Occipital lobe (tissue), 2 donors: ENCODE measurements around the gene SERINC2. TPM values are rescaled to one million over a fixed set of nuclear protein-coding genes. Genes with fewer than 3 reads are reported as not detected.
"Not testable (repeated sequence)": the region's sequence is repeated elsewhere in the genome, so short reads cannot be mapped to it uniquely, and the experiment has no call there.

ENCODE experiments used
- DNase-seq: peaks from one replicate; lab custom pipeline; 2025; lab: John Stamatoyannopoulos, UW
- total RNA-seq: library from RNA; depleted of rRNA; stranded (reverse); fragments of >200 nt; gene quantifications from one replicate; pipeline ENCODE4 v1.2.3, GENCODE V29; 2014

Gene SERINC2
- total RNA-seq, 1 donor from 2014 or later, result 1.7 TPM

DNA sequence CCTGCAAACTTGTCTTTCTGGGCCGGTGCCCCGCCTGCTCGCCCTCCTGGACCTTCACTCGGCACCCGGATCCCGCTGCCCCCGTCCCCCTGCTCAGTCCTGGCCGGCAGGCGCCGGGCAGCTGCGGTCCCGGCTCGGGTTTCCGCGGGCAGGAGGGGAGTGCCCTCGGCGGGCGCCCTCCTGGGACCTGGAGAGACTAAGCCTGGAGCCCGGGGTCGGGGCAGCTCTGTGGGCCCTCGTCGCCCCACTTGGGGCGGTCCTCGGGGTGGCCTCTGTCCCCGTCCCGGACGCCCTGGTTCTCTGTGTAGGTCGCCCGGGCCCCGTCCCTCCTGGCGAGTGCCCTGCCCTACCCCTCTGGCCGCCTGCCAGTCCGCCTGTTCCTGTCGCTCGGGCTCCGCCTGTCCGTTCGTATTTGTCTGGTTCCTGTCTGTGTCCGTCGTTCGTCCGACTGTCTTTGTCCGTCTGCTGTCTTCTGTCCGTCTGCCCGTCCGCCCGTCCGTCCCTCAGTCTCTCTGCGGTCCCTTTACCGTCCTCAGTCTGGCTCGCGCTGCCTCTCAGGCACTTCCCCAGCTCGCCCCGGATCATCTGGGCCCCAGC is 490 bp downstream of the SERINC2 start:
- no peak for DNase-seq

DNA sequence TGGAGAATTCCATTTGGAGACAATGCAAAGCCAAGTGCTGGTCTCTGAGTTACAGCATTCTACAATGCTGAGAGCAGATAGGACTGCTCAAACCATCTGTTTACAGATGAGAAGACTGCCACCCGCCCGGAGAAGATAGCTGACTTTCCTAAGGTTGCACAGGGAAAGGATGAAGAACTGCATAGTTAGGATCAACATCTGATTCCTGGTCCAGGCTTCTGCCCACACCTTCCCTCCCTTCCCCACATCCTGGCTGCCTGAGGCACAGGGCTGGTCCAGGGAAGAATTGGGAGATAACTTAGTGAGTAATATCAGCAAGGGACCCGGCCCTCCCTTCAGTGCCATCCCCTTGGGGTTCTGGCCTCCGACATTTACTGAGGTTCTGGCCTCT is 2.0 kb downstream of the SERINC2 start:
- DNase-seq, result no peak

DNA sequence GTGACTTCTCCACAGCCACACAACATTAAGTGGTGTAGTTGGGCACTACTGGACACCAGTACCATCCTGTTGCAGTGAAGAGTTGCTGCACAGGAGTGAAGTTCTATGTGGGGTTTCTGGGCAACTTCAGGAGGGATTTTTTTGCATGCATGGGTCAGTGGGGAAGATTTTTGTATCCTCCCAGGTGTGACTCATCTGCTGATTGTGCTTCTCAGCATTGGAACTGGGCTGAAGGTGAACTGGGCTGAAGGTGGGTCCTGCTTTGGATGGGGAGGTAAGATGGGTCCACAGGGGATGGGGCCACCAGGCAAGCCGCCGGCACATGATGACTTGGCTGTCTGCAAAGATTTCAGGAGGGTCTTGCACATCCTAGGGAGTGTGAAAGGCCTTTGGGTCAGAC is 2.6 kb downstream of the SERINC2 start:
- no peak for DNase-seq

DNA sequence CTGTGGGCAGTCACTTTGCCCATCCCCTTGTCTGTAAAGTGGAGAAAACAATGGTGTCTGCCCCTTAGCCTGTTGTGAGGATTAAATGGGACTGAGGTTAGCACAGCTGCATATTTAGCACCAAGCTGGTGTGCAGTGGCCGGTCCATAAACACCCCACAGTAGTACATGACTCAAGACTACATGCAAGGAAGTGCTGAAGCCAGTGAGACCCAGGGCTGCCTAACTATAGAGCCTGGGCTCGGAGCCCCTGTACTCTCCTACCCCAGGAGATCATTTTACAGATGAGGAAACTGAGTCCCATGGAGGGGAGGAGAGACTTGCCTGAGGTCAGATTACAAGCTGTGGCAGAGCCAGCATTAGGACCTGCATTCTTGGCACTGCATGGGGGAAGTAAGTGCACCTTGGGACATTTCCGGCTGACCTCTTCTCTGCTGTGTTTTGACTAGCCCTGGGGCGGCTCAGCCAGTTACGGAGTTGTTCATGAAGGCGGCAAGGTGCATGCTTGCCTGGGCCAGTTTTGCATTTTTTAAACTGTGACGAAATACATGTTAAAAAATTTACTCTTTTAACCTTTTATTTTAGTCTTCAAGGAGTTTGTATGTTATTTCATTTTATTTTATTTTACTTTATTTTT is 3.2 kb downstream of the SERINC2 start:
- no peak for DNase-seq

DNA sequence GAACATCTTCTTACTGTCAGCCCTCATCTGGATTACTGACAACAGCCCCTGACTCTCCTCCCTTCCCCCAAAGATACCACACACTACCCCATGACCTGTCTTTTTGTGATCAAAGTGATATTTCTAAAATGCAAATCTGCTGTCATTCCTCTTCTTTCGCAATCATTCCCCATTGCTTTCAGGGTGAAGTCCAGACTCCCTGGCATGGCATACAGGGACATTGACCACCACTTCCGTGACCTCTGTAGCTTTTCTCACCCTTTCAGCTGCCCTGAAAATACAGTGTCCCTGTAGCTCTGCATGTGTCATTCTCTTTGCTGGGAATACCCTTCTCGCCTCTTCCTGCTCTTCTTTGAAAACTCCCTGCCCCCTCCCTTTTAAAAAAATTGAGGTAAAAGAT is 4.1 kb downstream of the SERINC2 start:
- no peak for DNase-seq

DNA sequence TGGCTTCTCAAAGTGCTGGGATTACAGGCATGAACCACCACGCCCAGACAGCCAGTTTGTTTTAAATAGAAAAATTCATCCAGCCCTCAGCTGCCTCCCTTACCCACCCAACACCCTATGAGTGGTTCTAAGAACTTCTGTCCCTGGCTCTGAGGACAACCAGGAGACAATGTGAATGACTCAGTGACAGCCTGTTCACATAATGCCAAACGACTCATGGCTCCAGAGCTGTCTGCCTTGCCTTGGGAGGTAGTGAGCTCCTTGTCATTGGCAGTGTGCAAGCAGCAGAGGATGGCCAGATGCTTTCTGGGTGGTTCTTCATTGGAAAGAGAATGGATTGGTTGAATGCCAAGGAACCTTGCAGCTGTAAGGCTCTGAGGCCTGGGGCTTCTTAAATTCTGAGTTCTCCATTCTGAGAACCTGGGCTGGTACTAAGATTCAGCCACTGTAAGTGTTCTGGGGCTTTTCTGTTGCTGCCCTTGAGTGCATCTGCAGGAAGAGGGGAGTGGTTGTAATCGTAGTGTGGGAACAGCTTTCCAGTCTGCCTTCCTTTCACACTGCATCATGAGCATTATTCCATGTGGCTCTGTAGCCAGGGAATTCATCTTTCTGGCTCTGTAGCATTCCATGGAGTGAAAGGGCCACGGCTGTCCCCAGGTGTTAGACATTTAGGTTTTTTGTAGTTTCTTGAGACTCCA is 5.8 kb downstream of the SERINC2 start:
- DNase-seq, result no peak

DNA sequence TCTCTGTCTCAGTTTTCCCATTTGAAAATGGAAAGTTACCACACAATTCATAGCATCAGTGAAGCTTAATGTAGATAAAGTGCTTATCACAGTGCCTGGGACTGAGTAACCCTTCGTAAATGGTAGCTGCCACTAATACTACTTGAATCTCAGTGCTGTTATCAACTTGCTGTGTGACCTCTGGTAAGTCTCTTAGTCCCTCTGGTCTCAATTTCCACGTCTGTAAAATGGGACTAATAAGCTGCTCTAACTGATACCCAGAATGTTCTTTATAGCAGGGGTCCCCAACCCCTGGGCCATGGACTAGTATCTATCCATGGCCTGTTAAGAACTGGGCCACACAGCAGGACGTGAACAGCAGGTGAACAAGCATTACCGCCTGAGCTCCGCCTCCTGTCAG is 7.7 kb downstream of the SERINC2 start:
- DNase-seq, result no peak

DNA sequence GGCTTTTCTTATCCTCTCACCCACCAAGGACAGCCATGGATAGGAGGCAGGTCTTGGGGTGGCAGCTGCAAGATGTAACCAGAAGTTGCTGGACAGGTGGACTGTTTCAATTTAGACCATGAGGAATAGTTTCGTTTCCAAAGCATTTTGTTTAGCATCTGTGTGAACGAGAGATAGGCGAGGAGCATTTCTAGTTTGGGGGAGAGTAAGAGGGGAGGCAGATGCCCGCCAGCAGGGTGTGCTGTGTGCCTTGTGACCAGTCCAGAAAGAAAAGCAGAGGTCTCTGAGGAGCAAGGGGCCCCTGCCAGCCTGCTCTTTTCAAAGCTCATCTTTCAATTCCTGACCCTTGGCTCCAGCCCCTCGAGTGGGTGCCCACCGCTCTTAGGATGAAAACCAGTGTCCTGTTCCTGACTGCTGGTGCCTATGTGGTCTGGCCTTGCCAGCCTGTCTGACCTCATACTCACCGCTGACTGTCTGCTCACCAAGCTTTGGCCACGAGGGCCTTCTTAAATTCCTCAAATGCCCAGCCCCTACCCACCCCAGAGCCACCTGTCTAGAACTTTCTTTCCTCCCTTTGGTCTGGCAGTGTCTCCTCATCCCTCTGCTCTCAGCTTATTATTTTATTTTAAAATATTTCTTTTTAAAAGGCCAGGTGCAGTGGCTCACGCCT is 8.5 kb downstream of the SERINC2 start:
- DNase-seq, result no peak

DNA sequence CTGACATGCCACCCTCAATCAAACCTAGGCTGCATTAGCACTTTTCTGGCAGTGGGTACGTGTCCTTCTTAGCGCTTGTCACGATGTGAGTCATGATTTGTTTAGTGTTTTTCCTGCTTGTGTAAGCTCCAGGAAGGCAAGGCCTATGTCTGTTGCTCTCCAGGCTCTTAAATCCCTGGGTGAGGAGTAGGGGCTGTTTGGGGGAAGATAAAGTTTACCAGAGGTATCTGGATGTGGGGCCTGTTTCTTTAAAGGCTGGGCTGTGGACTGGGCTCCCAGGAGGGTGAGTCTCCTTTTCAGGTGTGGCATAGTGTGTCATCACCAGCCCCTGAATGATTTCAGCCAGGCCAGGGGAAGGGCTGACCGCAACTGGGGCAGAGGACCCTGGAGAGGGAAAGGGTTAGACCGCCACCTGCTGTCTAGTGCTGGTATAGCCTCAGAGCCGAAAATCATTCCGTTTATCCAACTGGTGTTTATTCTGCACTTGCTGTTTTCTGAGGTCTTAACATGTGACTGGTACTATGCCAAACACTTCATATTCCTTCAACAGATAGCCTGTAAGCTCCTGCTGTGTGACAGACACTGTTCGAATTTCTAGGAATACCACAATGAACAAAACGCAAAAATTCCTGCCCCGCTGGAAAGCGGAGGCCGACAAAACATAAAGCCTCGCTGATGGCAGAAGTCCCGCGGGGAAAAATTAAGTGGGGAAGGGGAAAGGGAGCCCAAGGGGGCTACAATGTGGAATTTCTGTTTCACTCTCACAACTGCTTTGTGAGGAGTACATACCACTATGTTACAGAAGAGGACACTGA is 9.7 kb downstream of the SERINC2 start:
- no peak for DNase-seq

DNA sequence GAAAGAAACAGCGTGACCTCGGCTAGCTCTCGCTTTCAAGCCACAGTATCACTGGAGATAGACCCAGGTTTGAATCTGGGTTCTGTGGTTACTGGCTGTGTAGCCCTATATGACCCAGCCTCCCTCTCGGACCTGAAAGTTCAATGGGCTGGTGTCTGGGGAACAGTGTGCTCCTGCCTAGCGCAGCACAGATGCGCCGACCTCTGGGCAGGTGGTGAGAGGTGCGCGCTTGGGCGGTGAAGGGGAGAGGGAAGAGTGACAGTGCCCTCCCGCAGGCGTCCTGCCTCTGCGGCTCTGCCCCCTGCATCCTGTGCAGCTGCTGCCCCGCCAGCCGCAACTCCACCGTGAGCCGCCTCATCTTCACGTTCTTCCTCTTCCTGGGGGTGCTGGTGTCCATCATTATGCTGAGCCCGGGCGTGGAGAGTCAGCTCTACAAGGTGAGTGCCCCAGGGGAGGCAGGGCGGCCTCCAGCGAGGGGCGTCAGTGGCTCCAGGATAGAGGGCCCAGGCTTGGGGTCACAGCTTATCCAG is 10.5 kb downstream of the SERINC2 start:
- DNase-seq, result no peak

DNA sequence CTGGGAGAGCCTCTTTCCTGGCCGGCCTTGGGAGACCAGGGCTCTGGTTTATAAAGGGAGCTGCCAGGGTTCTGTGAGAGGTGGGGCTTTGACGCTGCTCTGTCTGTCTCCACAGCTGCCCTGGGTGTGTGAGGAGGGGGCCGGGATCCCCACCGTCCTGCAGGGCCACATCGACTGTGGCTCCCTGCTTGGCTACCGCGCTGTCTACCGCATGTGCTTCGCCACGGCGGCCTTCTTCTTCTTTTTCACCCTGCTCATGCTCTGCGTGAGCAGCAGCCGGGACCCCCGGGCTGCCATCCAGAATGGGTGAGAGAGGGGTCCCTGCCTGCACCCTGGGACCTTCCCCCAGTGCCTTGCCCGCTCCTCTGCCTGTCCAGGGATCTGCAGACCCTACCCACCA is 11.6 kb downstream of the SERINC2 start:
- DNase-seq, result no peak

DNA sequence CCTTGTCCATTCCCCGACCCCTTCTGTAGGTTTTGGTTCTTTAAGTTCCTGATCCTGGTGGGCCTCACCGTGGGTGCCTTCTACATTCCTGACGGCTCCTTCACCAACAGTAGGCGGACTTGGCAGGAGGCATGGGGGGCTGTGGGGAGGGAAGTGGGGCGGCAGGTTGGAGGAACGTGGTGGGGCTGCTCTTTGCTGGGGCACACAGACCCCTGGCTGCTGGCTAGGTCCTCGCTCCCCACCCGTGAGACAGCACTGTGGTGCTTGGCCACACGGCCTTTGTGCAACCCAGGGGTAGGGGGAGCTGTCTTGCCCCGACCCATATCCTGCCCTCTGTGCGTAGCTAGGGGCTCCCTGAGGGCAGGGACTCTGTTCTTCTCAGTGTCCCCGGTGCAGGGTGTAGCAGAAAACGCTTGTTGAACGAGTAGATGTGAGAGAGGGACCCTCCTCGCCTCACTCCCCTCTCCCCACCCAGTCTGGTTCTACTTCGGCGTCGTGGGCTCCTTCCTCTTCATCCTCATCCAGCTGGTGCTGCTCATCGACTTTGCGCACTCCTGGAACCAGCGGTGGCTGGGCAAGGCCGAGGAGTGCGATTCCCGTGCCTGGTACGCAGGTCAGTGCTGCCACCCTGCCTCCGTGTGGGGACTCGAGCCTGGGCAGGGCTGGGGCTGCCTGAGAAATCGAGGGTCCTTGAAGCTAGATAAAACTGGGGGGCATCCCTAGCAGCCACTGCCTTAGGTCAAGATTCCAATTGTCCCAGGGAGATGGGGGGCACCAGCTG is 12.5 kb downstream of the SERINC2 start:
- DNase-seq, result no peak

DNA sequence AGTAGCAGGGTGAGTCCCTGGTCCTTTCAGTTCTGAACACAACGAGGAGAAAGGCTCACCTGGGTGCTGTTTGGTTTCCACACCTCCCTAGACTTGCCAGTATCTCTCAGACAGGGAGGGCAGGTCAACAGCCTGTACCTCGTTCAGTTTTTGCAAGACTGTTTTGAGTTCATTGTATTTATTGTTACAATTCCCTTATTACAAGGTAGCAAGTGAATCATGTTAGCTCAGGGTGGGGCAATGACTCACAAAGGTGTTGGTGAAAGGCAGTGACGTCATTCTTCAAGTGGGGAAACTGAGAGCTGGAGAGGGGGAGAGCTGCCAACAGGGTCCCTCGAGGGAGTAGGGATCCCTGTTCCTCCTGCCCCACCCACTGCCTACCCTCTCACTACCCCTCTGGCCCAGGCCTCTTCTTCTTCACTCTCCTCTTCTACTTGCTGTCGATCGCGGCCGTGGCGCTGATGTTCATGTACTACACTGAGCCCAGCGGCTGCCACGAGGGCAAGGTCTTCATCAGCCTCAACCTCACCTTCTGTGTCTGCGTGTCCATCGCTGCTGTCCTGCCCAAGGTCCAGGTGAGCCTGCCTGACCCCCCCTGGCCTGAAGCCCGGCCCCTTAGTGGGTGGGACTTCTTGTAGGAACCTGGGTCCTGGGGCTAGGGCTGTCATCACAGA is 13.4 kb downstream of the SERINC2 start:
- no peak for DNase-seq

DNA sequence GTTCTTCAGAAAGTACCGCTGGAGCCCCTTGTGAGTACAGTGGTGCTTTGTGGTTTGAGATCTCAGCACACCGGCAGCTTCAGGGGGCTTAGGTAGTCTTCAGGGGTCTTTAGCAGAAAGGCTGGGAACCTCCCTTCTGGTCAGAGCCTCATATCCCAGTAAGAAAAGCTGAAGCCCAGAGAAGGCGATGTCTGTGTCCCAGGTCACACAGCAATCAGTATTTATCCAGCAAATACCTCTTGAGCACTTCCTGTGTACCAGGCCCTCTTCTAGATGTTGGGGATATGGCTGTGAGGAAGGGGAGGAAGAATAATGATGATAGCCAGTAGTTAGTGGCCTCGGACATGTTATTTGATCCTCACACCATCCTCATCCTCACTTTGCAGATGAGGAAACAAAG is 14.3 kb downstream of the SERINC2 start:
- DNase-seq, result no peak

DNA sequence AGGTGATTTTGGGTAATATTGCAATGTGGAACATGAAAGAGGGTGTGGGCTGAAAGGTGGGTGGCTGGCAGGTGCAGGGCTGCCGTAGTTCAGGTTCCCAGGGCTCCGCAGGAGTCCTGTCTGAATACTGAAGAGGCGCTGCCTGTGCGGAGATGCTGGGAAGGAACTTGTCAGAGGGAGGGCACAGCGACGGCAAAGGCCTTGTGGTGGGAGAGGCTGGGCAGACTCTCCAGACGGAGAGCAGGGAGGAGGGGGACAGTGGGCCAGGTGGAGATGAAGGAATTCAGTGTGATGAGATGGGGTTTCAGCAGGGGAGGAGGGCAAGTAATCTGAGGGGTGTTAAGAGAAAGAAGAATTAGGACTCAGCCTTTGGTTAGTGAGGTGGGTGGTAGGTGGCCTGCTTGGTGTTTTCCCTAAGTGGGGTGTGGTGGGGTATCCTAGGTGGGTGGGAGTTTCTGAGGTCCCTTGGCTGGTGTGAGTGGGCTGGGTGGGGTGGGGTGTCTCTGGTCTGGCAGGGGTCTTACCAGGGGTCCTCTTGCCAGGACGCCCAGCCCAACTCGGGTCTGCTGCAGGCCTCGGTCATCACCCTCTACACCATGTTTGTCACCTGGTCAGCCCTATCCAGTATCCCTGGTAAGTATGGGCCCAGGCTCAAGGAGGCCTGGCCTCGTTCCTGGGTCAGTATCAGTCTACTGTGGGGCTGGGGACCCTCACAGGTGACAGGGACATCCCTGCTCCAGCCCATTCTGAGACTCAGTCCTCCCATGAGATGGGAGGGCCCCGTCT is 15.6 kb downstream of the SERINC2 start:
- DNase-seq, result no peak

DNA sequence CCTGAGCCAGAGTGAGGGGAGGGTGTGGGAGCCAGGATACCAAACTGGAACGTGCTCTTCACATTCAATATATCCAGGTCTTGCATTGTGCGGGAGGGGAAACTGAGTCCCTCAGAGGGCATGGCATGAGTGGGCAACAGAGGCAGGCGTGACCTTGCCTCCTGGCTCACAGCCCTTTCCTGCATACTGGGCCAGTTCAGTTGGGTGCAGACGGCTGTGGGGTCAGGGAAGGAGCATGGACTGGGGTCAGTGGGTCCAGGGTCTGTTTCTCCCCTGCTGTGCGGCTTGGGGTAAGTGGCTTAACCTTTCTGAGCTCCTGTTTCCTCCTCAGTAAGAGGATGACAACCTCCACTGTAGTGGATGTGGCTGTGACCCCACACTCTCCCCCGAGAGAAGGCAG is 16.6 kb downstream of the SERINC2 start:
- no peak for DNase-seq

DNA sequence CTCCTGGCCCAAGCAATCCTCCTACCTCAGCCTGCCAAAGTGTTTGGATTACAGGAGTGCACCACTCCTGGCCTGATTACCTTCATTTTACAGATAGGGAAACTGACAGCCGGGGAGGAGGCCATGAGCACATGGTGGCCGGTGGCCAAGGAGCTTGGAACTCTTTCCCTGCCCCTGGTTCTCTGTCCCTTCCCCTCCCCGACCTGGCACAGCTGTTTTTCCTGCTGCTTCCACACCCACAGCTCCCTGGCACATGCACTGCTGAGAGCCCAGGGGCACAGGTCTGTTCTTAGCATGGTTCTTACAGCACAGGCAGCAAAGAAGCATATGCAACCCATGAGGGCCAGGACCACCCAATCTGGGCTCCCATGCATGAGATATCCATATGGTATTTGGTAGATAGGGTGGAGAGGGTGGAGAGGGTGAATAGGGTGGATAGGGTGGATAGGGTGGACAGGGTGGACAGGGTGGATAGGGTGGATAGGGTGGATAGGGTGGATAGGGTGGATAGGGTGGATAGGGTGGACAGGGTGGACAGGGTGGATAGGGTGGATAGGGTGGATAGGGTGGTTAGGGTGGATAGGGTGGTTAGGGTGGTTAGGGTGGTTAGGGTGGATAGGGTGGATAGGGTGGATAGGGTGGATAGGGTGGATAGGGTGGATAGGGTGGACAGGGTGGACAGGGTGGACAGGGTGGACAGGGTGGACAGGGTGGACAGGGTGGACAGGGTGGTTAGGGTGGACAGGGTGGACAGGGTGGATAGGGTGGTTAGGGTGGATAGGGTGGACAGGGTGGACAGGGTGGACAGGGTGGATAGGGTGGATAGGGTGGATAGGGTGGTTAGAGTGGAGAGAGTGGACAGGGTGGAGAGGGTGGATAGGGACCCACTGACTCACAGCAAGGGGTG is 18.6 kb downstream of the SERINC2 start:
- not testable (repeated sequence) for DNase-seq
